ENCODE results near the gene TEKTIP1. TPM values are rescaled to one million over a fixed set of nuclear protein-coding genes. Genes with fewer than 3 reads are reported as not detected.
A peak's percentile ranks its signal among the peaks of the same experiment; 100 is the strongest.

Gene TEKTIP1
- total RNA-seq, 1 donor from 2014 or later: 0.68 TPM

DNA sequence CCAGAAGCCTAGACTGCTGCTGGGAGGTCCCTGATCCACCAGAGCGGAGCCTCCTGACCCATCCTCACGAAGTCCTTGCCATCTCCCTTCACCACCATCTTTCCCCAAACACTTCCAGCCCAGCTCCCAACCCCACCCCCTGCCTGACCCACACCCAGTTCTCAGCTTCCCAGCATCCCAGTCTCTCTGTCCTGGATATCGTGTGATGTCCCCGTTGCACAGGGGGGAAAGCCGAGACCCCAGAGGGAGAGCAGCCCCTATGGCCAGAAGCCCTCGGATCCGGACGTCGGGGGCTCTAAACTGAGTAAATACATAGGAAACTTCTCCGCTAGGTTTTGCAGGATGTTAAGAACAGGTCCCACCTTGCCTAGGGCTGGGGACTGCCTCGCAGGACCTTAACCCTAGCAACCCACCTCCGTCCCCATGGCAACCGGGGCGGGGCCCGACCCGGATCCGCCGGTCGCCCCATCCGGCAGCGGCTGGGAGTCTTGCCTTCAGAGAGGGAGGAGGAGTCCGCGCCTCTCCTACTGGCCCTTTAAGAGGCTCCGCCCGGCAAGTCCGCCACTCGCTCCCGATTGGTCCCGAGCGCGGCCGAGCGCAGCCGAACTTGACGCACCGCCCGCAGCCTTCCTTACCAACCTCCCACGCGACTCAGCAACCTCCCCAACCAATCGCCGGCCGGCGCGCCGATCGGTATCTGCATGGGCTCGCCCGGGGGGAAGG lies 33.3 kb downstream of the TEKTIP1 start:
- Histone ChIP-seq H3K27ac (ENCODE audit: low read depth, low read length) (peak overlapping the region; percentile 42), H3K27me3 (ENCODE audit: insufficient read depth, low read length) (no peaks in the 10 kb centered on the region), H3K9me3 (ENCODE audit: insufficient read depth, low read depth, low read length) (no peaks in the 10 kb centered on the region), H2AFZ (ENCODE audit: low read depth, low read length) (peak overlapping the region; percentile 83), H3K9ac (ENCODE audit: low read length) (peak overlapping the region; percentile 82), H3K4me2 (ENCODE audit: low read length) (peak overlapping the region; percentile 93), H3K79me2 (ENCODE audit: insufficient read depth, low read length) (peaks cover 6% of the 10 kb centered on the region), H3K4me1 (ENCODE audit: insufficient read depth, low read length) (peaks cover 12% of the 10 kb centered on the region), H3K4me3 (ENCODE audit: insufficient read depth, low read depth, low read length) (peak overlapping the region; percentile 74), H3K36me3 (ENCODE audit: insufficient read depth, low read length) (peaks cover 3% of the 10 kb centered on the region), H4K20me1 (ENCODE audit: insufficient read depth, low read length) (peaks cover 18% of the 10 kb centered on the region)
- no peak for TF ChIP-seq EZH2 (IDR thresholded peaks at IDR 0.05; ENCODE audit: insufficient read depth, low read length)
- TF ChIP-seq, protein P1, sequence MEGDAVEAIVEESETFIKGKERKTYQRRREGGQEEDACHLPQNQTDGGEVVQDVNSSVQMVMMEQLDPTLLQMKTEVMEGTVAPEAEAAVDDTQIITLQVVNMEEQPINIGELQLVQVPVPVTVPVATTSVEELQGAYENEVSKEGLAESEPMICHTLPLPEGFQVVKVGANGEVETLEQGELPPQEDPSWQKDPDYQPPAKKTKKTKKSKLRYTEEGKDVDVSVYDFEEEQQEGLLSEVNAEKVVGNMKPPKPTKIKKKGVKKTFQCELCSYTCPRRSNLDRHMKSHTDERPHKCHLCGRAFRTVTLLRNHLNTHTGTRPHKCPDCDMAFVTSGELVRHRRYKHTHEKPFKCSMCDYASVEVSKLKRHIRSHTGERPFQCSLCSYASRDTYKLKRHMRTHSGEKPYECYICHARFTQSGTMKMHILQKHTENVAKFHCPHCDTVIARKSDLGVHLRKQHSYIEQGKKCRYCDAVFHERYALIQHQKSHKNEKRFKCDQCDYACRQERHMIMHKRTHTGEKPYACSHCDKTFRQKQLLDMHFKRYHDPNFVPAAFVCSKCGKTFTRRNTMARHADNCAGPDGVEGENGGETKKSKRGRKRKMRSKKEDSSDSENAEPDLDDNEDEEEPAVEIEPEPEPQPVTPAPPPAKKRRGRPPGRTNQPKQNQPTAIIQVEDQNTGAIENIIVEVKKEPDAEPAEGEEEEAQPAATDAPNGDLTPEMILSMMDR (IDR thresholded peaks at IDR 0.05; ENCODE audit: insufficient read depth, low read depth, low read length): no peak
- FAIRE-seq (no peak), DNase-seq (ENCODE audit: low read depth) (peak; percentile 99)
- H3K36me3 Mint-ChIP-seq (ENCODE audit: low read depth, unreplicated experiment): peaks cover 10% of the 10 kb centered on the region
- peaks cover 7% of the 10 kb centered on the region for H3K27me3 Mint-ChIP-seq (ENCODE audit: low read depth, unreplicated experiment)
- H3K4me3 Mint-ChIP-seq (ENCODE audit: unreplicated experiment): peak overlapping the region; percentile 80
- no peak overlapping the region for H3K27ac Mint-ChIP-seq (ENCODE audit: unreplicated experiment)
- peaks cover 4% of the 10 kb centered on the region for H3K4me1 Mint-ChIP-seq (ENCODE audit: low read depth, unreplicated experiment)
- H3K9me3 Mint-ChIP-seq (ENCODE audit: unreplicated experiment): peaks cover 2% of the 10 kb centered on the region

DNA sequence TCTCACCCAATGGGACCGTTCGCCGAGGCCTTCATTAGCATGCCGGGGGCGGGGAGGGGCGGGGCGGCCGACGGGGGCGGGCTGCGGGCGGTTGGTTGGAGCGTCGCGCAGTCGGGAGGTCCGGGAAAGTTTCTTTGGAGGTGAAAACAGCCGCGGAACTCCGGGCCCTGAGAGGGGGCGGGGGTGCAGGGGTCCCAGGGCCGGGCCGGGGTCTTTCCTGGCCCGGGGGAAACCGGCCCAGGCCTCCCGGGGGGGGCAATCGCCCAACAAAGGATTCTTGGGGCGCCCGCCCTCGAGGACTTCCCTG lies 33.8 kb downstream of the TEKTIP1 start, which contains the start of gene HMG20B:
HMG20B (plus strand) TSS at position 90 of the 307 bp plus-strand sequence. CDS start 366 bp downstream, outside the sequence.
- TF ChIP-seq EZH2 (IDR thresholded peaks at IDR 0.05; ENCODE audit: insufficient read depth, low read length): no peak
- TF ChIP-seq, protein P1 (IDR thresholded peaks at IDR 0.05; ENCODE audit: insufficient read depth, low read depth, low read length): no peak
- Histone ChIP-seq H3K4me1 (ENCODE audit: insufficient read depth, low read length) (peaks cover 12% of the 10 kb centered on the region), H3K9ac (ENCODE audit: low read length) (peak within 1 kb of the TSS; percentile 93), H3K27ac (ENCODE audit: low read depth, low read length) (peak within 1 kb of the TSS; percentile 73), H4K20me1 (ENCODE audit: insufficient read depth, low read length) (peaks cover 18% of the 10 kb centered on the region), H3K4me2 (ENCODE audit: low read length) (peak within 1 kb of the TSS; percentile 99), H3K9me3 (ENCODE audit: insufficient read depth, low read depth, low read length) (no peaks in the 10 kb centered on the region), H3K36me3 (ENCODE audit: insufficient read depth, low read length) (peaks cover 3% of the 10 kb centered on the region), H2AFZ (ENCODE audit: low read depth, low read length) (peak within 1 kb of the TSS; percentile 83), H3K27me3 (ENCODE audit: insufficient read depth, low read length) (no peaks in the 10 kb centered on the region), H3K4me3 (ENCODE audit: insufficient read depth, low read depth, low read length) (peak within 1 kb of the TSS; percentile 77), H3K79me2 (ENCODE audit: insufficient read depth, low read length) (peaks cover 6% of the 10 kb centered on the region)
- H3K9me3 Mint-ChIP-seq (ENCODE audit: unreplicated experiment): peaks cover 2% of the 10 kb centered on the region
- H3K36me3 Mint-ChIP-seq (ENCODE audit: low read depth, unreplicated experiment): peaks cover 10% of the 10 kb centered on the region
- peaks cover 4% of the 10 kb centered on the region for H3K4me1 Mint-ChIP-seq (ENCODE audit: low read depth, unreplicated experiment)
- peaks cover 7% of the 10 kb centered on the region for H3K27me3 Mint-ChIP-seq (ENCODE audit: low read depth, unreplicated experiment)
- DNase-seq (ENCODE audit: low read depth): no peak
- peak within 1 kb of the TSS; percentile 83 for H3K4me3 Mint-ChIP-seq (ENCODE audit: unreplicated experiment)
- H3K27ac Mint-ChIP-seq (ENCODE audit: unreplicated experiment): no peak within 1 kb of the TSS
- no peak for FAIRE-seq
